ENCODE data around the gene MXD4. TPM values are rescaled to one million over a fixed set of nuclear protein-coding genes. Genes with fewer than 3 reads are reported as not detected.

Gene MXD4
- total RNA-seq, 1 donor from 2014 or later: 92.3 TPM

GRCh38 chr4:2274320-2275043 is 12.6 kb upstream of the MXD4 start:
- Histone ChIP-seq H2AFZ (ENCODE audit: low read depth, low read length) (no peak overlapping the region), H4K20me1 (ENCODE audit: insufficient read depth, low read length) (no peaks in the 10 kb centered on the region), H3K4me3 (ENCODE audit: insufficient read depth, low read depth, low read length) (no peak overlapping the region), H3K9me3 (ENCODE audit: insufficient read depth, low read depth, low read length) (no peaks in the 10 kb centered on the region), H3K36me3 (ENCODE audit: insufficient read depth, low read length) (no peaks in the 10 kb centered on the region), H3K4me2 (ENCODE audit: low read length) (no peak overlapping the region), H3K9ac (ENCODE audit: low read length) (no peak overlapping the region), H3K27me3 (ENCODE audit: insufficient read depth, low read length) (no peaks in the 10 kb centered on the region), H3K4me1 (ENCODE audit: insufficient read depth, low read length) (no peaks in the 10 kb centered on the region), H3K27ac (ENCODE audit: low read depth, low read length) (no peak overlapping the region), H3K79me2 (ENCODE audit: insufficient read depth, low read length) (no peaks in the 10 kb centered on the region)
- Mint-ChIP-seq H3K4me1 (ENCODE audit: low read depth, unreplicated experiment) (peaks cover 8% of the 10 kb centered on the region), H3K36me3 (ENCODE audit: low read depth, unreplicated experiment) (no peaks in the 10 kb centered on the region), H3K27me3 (ENCODE audit: low read depth, unreplicated experiment) (peaks cover 35% of the 10 kb centered on the region), H3K27ac (ENCODE audit: unreplicated experiment) (no peak overlapping the region), H3K9me3 (ENCODE audit: unreplicated experiment) (no peaks in the 10 kb centered on the region), H3K4me3 (ENCODE audit: unreplicated experiment) (no peak overlapping the region)
- no peak for FAIRE-seq
- TF ChIP-seq EZH2 (IDR thresholded peaks at IDR 0.05; ENCODE audit: insufficient read depth, low read length) (no peak), CTCF (IDR thresholded peaks at IDR 0.05; ENCODE audit: insufficient read depth, low read depth, low read length) (no peak)
- DNase-seq (ENCODE audit: low read depth): no peak

GRCh38 chr4:2273657-2274319 is 11.9 kb upstream of the MXD4 start:
- TF ChIP-seq EZH2 (IDR thresholded peaks at IDR 0.05; ENCODE audit: insufficient read depth, low read length): no peak
- TF ChIP-seq CTCF (IDR thresholded peaks at IDR 0.05; ENCODE audit: insufficient read depth, low read depth, low read length): no peak
- Mint-ChIP-seq H3K9me3 (ENCODE audit: unreplicated experiment) (no peaks in the 10 kb centered on the region), H3K4me3 (ENCODE audit: unreplicated experiment) (no peak overlapping the region), H3K4me1 (ENCODE audit: low read depth, unreplicated experiment) (peaks cover 8% of the 10 kb centered on the region), H3K36me3 (ENCODE audit: low read depth, unreplicated experiment) (no peaks in the 10 kb centered on the region), H3K27me3 (ENCODE audit: low read depth, unreplicated experiment) (peaks cover 41% of the 10 kb centered on the region), H3K27ac (ENCODE audit: unreplicated experiment) (no peak overlapping the region)
- Histone ChIP-seq H4K20me1 (ENCODE audit: insufficient read depth, low read length) (no peaks in the 10 kb centered on the region), H3K4me1 (ENCODE audit: insufficient read depth, low read length) (no peaks in the 10 kb centered on the region), H2AFZ (ENCODE audit: low read depth, low read length) (no peak overlapping the region), H3K36me3 (ENCODE audit: insufficient read depth, low read length) (no peaks in the 10 kb centered on the region), H3K9me3 (ENCODE audit: insufficient read depth, low read depth, low read length) (no peaks in the 10 kb centered on the region), H3K79me2 (ENCODE audit: insufficient read depth, low read length) (no peaks in the 10 kb centered on the region), H3K27me3 (ENCODE audit: insufficient read depth, low read length) (no peaks in the 10 kb centered on the region), H3K9ac (ENCODE audit: low read length) (no peak overlapping the region), H3K4me3 (ENCODE audit: insufficient read depth, low read depth, low read length) (no peak overlapping the region), H3K27ac (ENCODE audit: low read depth, low read length) (no peak overlapping the region), H3K4me2 (ENCODE audit: low read length) (no peak overlapping the region)
- DNase-seq (ENCODE audit: low read depth) (no peak), FAIRE-seq (no peak)

- no peaks in the 10 kb centered on the region for H3K9me3 Mint-ChIP-seq (ENCODE audit: unreplicated experiment)
- no peak overlapping the region for H3K4me3 Mint-ChIP-seq (ENCODE audit: unreplicated experiment)
- no peaks in the 10 kb centered on the region for H3K36me3 Mint-ChIP-seq (ENCODE audit: low read depth, unreplicated experiment)
- no peaks in the 10 kb centered on the region for H3K36me3 ChIP-seq (ENCODE audit: insufficient read depth, low read length)
- no peak overlapping the region for H3K4me3 ChIP-seq (ENCODE audit: insufficient read depth, low read depth, low read length)
- H3K9me3 ChIP-seq (ENCODE audit: insufficient read depth, low read depth, low read length): no peaks in the 10 kb centered on the region
- H3K4me1 ChIP-seq (ENCODE audit: insufficient read depth, low read length): no peaks in the 10 kb centered on the region
- FAIRE-seq (no peak), DNase-seq (ENCODE audit: low read depth) (no peak)
- H3K79me2 ChIP-seq (ENCODE audit: insufficient read depth, low read length): no peaks in the 10 kb centered on the region
- H3K27ac Mint-ChIP-seq (ENCODE audit: unreplicated experiment): no peak overlapping the region
- H3K27ac ChIP-seq (ENCODE audit: low read depth, low read length): no peak overlapping the region
- peaks cover 8% of the 10 kb centered on the region for H3K4me1 Mint-ChIP-seq (ENCODE audit: low read depth, unreplicated experiment)
- no peak overlapping the region for H2AFZ ChIP-seq (ENCODE audit: low read depth, low read length)
- H3K27me3 ChIP-seq (ENCODE audit: insufficient read depth, low read length): no peaks in the 10 kb centered on the region
- TF ChIP-seq EZH2 (IDR thresholded peaks at IDR 0.05; ENCODE audit: insufficient read depth, low read length) (no peak), CTCF (IDR thresholded peaks at IDR 0.05; ENCODE audit: insufficient read depth, low read depth, low read length) (no peak)
- H3K9ac ChIP-seq (ENCODE audit: low read length): no peak overlapping the region
- H3K4me2 ChIP-seq (ENCODE audit: low read length): no peak overlapping the region
- peaks cover 42% of the 10 kb centered on the region for H3K27me3 Mint-ChIP-seq (ENCODE audit: low read depth, unreplicated experiment)
- H4K20me1 ChIP-seq (ENCODE audit: insufficient read depth, low read length): no peaks in the 10 kb centered on the region
Observed at GRCh38 chr4:2273221-2273620, 11.3 kb upstream of the MXD4 start.

All from astrocyte (in vitro differentiated cells and primary cell).